ENCODE measurements around the gene ZFP91.

ZFP91 gene

GRCh38 chr11:58616594-58616993 lies 37.7 kb downstream of the ZFP91 start:
- Histone ChIP-seq H3K27ac (no peak overlapping the region), H3K4me2 (no peak overlapping the region), H3K36me3 (peaks cover 99 to 100% (median 100%) of the 10 kb centered on the region in 11 experiments), H3K4me3 (no peak overlapping the region), H3K9ac (no peak overlapping the region), H3K9me3 (replicated peaks in 1 of 11) (no peaks in the 10 kb centered on the region), H3K27me3 (no peaks in the 10 kb centered on the region), H4K20me1 (peaks cover 0 to 13% (median 9%) of the 10 kb centered on the region in 11 experiments; a peak in 6 of 22 replicates), H3K4me1 (peaks cover 0 to 21% (median 10%) of the 10 kb centered on the region in 10 experiments; a peak in 11 of 20 replicates)
- no peak for TF ChIP-seq Cebpa-rat (IDR thresholded peaks at IDR 0.05)

GRCh38 chr11:58617976-58618557 lies 39.2 kb downstream of the ZFP91 start:
- peaks cover 0 to 16% (median 9%) of the 10 kb centered on the region in 11 experiments; a peak in 7 of 22 replicates for H4K20me1 ChIP-seq
- TF ChIP-seq Cebpa-rat (IDR thresholded peaks at IDR 0.05): no peak
- H3K4me3 ChIP-seq: no peak overlapping the region
- H3K27ac ChIP-seq: no peak overlapping the region
- no peaks in the 10 kb centered on the region for H3K27me3 ChIP-seq
- peaks cover 0 to 21% (median 9%) of the 10 kb centered on the region in 10 experiments; a peak in 8 of 20 replicates for H3K4me1 ChIP-seq
- no peaks in the 10 kb centered on the region for H3K9me3 ChIP-seq (replicated peaks in 1 of 11)
- H3K36me3 ChIP-seq: peaks cover 99 to 100% (median 100%) of the 10 kb centered on the region in 11 experiments
- H3K4me2 ChIP-seq: no peak overlapping the region
- no peak overlapping the region for H3K9ac ChIP-seq

GRCh38 chr11:58621586-58622262 lies 42.9 kb downstream of the ZFP91 start:
- Histone ChIP-seq H3K4me3 (no peak overlapping the region), H3K4me2 (no peak overlapping the region), H3K9ac (no peak overlapping the region), H3K9me3 (replicated peaks in 1 of 11) (no peaks in the 10 kb centered on the region), H3K4me1 (peaks cover 18 to 42% (median 25%) of the 10 kb centered on the region in 10 experiments), H3K27me3 (no peaks in the 10 kb centered on the region), H3K36me3 (peaks cover 86 to 100% (median 93%) of the 10 kb centered on the region in 11 experiments), H4K20me1 (peaks cover 0 to 16% (median 9%) of the 10 kb centered on the region in 11 experiments; a peak in 5 of 22 replicates), H3K27ac (no peak overlapping the region)
- TF ChIP-seq Cebpa-rat (IDR thresholded peaks at IDR 0.05): no peak

- no peak within 1 kb of the TSS for H3K4me2 ChIP-seq
- no peak within 1 kb of the TSS for H3K9ac ChIP-seq
- no peaks in the 10 kb centered on the region for H3K9me3 ChIP-seq (replicated peaks in 1 of 11)
- TF ChIP-seq Cebpa-rat (IDR thresholded peaks at IDR 0.05): no peak
- H4K20me1 ChIP-seq: peaks cover 0 to 16% (median 7%) of the 10 kb centered on the region in 11 experiments; a peak in 6 of 22 replicates
- H3K27ac ChIP-seq: no peak within 1 kb of the TSS
- H3K4me3 ChIP-seq: no peak within 1 kb of the TSS
- no peaks in the 10 kb centered on the region for H3K27me3 ChIP-seq
- peaks cover 24 to 45% (median 31%) of the 10 kb centered on the region in 10 experiments for H3K4me1 ChIP-seq
- H3K36me3 ChIP-seq: peaks cover 80 to 98% (median 86%) of the 10 kb centered on the region in 11 experiments
These were observed 43.5 kb downstream of the ZFP91 start, which contains the start of gene CNTF for GRCh38 chr11:58622344-58622743. Gene CNTF (plus strand): TSS chr11:58622665. CDS start chr11:58622753, 88 bp downstream.

GRCh38 chr11:58625086-58625485 lies 46.2 kb downstream of the ZFP91 start:
- peaks cover 28 to 50% (median 39%) of the 10 kb centered on the region in 10 experiments for H3K4me1 ChIP-seq
- no peaks in the 10 kb centered on the region for H3K9me3 ChIP-seq (replicated peaks in 1 of 11)
- TF ChIP-seq Cebpa-rat (IDR thresholded peaks at IDR 0.05): no peak
- no peak overlapping the region for H3K9ac ChIP-seq
- H3K27ac ChIP-seq: no peak overlapping the region; a peak in 1 of 22 replicates
- peaks cover 52 to 85% (median 64%) of the 10 kb centered on the region in 11 experiments for H3K36me3 ChIP-seq
- H3K4me2 ChIP-seq: peak overlapping the region in 8 of 11 experiments; percentile 33 to 76 (median 56); a peak in 6 of 22 replicates
- H4K20me1 ChIP-seq: peaks cover 0 to 14% (median 0%) of the 10 kb centered on the region in 11 experiments; a peak in 4 of 22 replicates
- H3K27me3 ChIP-seq: no peaks in the 10 kb centered on the region
- H3K4me3 ChIP-seq: no peak overlapping the region

- Histone ChIP-seq H3K9ac (no peak overlapping the region), H3K4me1 (peaks cover 28 to 50% (median 38%) of the 10 kb centered on the region in 10 experiments), H3K4me2 (peak overlapping the region; percentile 44 to 79 (median 57); a peak in 21 of 22 replicates), H3K27me3 (no peaks in the 10 kb centered on the region), H4K20me1 (peaks cover 0 to 14% (median 0%) of the 10 kb centered on the region in 11 experiments; a peak in 4 of 22 replicates), H3K36me3 (peaks cover 44 to 76% (median 56%) of the 10 kb centered on the region in 11 experiments), H3K9me3 (replicated peaks in 1 of 11) (no peaks in the 10 kb centered on the region), H3K4me3 (no peak overlapping the region), H3K27ac (peak overlapping the region in 9 of 11 experiments; percentile 18 to 72 (median 54); a peak in 12 of 22 replicates)
- no peak for TF ChIP-seq Cebpa-rat (IDR thresholded peaks at IDR 0.05)
These were observed 47.1 kb downstream of the ZFP91 start for GRCh38 chr11:58625826-58626460.

- H3K9me3 ChIP-seq (replicated peaks in 1 of 11): no peaks in the 10 kb centered on the region
- peak overlapping the region; percentile 35 to 72 (median 54); a peak in 17 of 22 replicates for H3K27ac ChIP-seq
- H3K4me3 ChIP-seq: no peak overlapping the region
- H3K4me1 ChIP-seq: peaks cover 28 to 50% (median 38%) of the 10 kb centered on the region in 10 experiments
- peak overlapping the region; percentile 44 to 79 (median 57) for H3K4me2 ChIP-seq
- no peak for TF ChIP-seq Cebpa-rat (IDR thresholded peaks at IDR 0.05)
- peak overlapping the region in 5 of 11 experiments; percentile 9 to 31 (median 23); a peak in 5 of 22 replicates for H3K9ac ChIP-seq
- H4K20me1 ChIP-seq: peaks cover 0 to 14% (median 0%) of the 10 kb centered on the region in 11 experiments; a peak in 4 of 22 replicates
- no peaks in the 10 kb centered on the region for H3K27me3 ChIP-seq
- peaks cover 33 to 65% (median 45%) of the 10 kb centered on the region in 11 experiments for H3K36me3 ChIP-seq
These were observed 48.1 kb downstream of the ZFP91 start for GRCh38 chr11:58626934-58627483.

GRCh38 chr11:58628446-58628845 lies 49.6 kb downstream of the ZFP91 start:
- Histone ChIP-seq H4K20me1 (peaks cover 0 to 14% (median 0%) of the 10 kb centered on the region in 11 experiments; a peak in 3 of 22 replicates), H3K9me3 (replicated peaks in 1 of 11) (no peaks in the 10 kb centered on the region), H3K4me2 (peak overlapping the region in 1 of 11 experiments; percentile 56; a peak in 1 of 22 replicates), H3K4me1 (peaks cover 28 to 50% (median 38%) of the 10 kb centered on the region in 10 experiments), H3K36me3 (peaks cover 19 to 51% (median 31%) of the 10 kb centered on the region in 11 experiments), H3K27ac (peak overlapping the region in 3 of 11 experiments; percentile 68 to 72 (median 70); a peak in 5 of 22 replicates), H3K4me3 (no peak overlapping the region), H3K27me3 (no peaks in the 10 kb centered on the region), H3K9ac (no peak overlapping the region)
- no peak for TF ChIP-seq Cebpa-rat (IDR thresholded peaks at IDR 0.05)

Measured in BLaER1 treated with 17β-estradiol and CSF1 and Interleukin-3, amounts not matched to agents 10 nM and 100 nM (cell line).